ENCODE results near the gene KLC1. TPM values are rescaled to one million over a fixed set of nuclear protein-coding genes. Genes with fewer than 3 reads are reported as not detected.

KLC1 gene
- total RNA-seq, 2 donors from 2014 or later = 78.1 to 112 TPM

GRCh38 chr14:103702095-103702494 is 73.1 kb downstream of the KLC1 start:
- Histone ChIP-seq H3K9me3 (no peaks in the 10 kb centered on the region), H3K9ac (ENCODE audit: low read depth in 2 of 2, low read length in 2 of 2) (no peak overlapping the region), H3K4me1 (peaks cover 10% of the 10 kb centered on the region), H3K27ac (no peak overlapping the region), H3K36me3 (no peaks in the 10 kb centered on the region), H3K27me3 (no peaks in the 10 kb centered on the region), H3K4me3 (no peak overlapping the region)
- TF ChIP-seq CTCF (IDR thresholded peaks at IDR 0.05) = no peak
- intact Hi-C loops (cut with DNase I) = no loop called here
- no peak for DNase-seq

DNA sequence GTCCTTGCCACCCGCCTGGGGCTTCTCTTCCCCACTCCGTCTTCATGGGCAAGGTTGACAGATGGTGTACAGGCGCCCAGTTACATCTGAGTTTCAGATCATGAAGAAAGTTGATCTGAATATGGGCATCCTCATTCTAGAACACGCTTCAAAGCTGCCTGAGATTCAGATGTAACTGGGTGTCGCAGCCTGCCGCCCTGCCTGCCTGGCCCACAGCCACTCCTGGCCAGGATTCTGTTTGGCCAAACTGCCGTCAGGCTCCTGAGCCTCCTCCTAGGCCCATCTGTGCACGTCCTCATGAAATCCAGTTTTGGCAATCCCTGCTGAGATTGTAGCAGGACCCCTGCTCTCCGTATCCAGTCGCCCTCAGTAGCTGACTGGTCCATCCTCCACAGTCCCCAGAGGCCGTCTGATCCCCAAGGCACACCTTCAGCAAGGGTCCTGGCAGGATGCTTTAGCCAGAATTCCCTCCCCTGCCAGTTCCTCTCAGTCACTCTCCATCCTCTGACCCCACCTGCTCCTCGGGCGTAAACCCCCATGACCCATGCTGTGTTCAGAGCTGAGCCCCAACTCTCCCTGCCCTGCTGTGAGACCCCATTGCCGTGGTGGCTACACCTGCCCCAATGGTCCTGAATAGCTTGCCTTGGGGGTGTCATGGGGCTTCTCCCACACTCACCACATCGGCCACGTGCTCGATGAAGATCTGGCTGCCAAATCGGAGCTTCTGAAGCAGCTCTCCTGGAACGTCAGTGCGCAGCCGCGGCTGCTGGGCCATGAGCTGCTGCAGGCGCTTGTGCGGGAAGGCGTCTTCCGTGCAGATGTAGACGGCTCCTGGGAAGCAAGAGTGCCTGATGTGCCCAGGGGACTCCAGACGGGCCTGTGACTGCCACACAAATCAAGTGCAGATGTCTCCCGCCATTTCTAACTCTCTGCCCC is 73.8 kb downstream of the KLC1 start:
- no peak overlapping the region for H3K27ac ChIP-seq
- H3K27me3 ChIP-seq = no peaks in the 10 kb centered on the region
- intact Hi-C loops (cut with DNase I) = no loop called here
- H3K36me3 ChIP-seq = no peaks in the 10 kb centered on the region
- DNase-seq = no peak
- no peak for TF ChIP-seq CTCF (IDR thresholded peaks at IDR 0.05)
- H3K4me1 ChIP-seq = peaks cover 4% of the 10 kb centered on the region
- H3K9me3 ChIP-seq = no peaks in the 10 kb centered on the region
- H3K9ac ChIP-seq (ENCODE audit: low read depth in 2 of 2, low read length in 2 of 2) = no peak overlapping the region
- H3K4me3 ChIP-seq = no peak overlapping the region

GRCh38 chr14:103703433-103704385 is 74.7 kb downstream of the KLC1 start:
- DNase-seq = no peak
- Histone ChIP-seq H3K36me3 (no peaks in the 10 kb centered on the region), H3K9ac (ENCODE audit: low read depth in 2 of 2, low read length in 2 of 2) (no peak overlapping the region), H3K4me1 (no peaks in the 10 kb centered on the region), H3K4me3 (no peak overlapping the region), H3K9me3 (no peaks in the 10 kb centered on the region), H3K27me3 (no peaks in the 10 kb centered on the region), H3K27ac (no peak overlapping the region)
- TF ChIP-seq CTCF (IDR thresholded peaks at IDR 0.05) = no peak
- intact Hi-C loops (cut with DNase I) = no loop called here

- TF ChIP-seq CTCF (IDR thresholded peaks at IDR 0.05) = no peak
- intact Hi-C loops (cut with DNase I) = no loop called here
- no peak for DNase-seq
- no peaks in the 10 kb centered on the region for H3K4me1 ChIP-seq
- H3K9me3 ChIP-seq = no peaks in the 10 kb centered on the region
- H3K27me3 ChIP-seq = no peaks in the 10 kb centered on the region
- H3K36me3 ChIP-seq = no peaks in the 10 kb centered on the region
- no peak overlapping the region for H3K4me3 ChIP-seq
- no peak overlapping the region for H3K9ac ChIP-seq (ENCODE audit: low read depth in 2 of 2, low read length in 2 of 2)
- H3K27ac ChIP-seq = no peak overlapping the region
Measured at GRCh38 chr14:103704708-103705107, 75.7 kb downstream of the KLC1 start.

GRCh38 chr14:103705118-103705503 is 76.1 kb downstream of the KLC1 start:
- no peak for DNase-seq
- H3K9ac ChIP-seq (ENCODE audit: low read depth in 2 of 2, low read length in 2 of 2) = no peak overlapping the region
- no peak overlapping the region for H3K4me3 ChIP-seq
- no peaks in the 10 kb centered on the region for H3K36me3 ChIP-seq
- no peaks in the 10 kb centered on the region for H3K27me3 ChIP-seq
- no peaks in the 10 kb centered on the region for H3K9me3 ChIP-seq
- H3K27ac ChIP-seq = no peak overlapping the region
- intact Hi-C loops (cut with DNase I) = no loop called here
- no peaks in the 10 kb centered on the region for H3K4me1 ChIP-seq
- TF ChIP-seq CTCF (IDR thresholded peaks at IDR 0.05) = no peak

Data from colonic mucosa (tissue), 4 donors.